Suppressor macrophage treated with lipopolysaccharide for 1 hour (primary cell): Measurements from ENCODE around the gene XRCC5.
A peak's percentile ranks its signal among the peaks of the same experiment; 100 is the strongest.

Experiments
- DNase-seq, 3 donors: peaks; one replicate each; pipeline ENCODE4 v3.0.0-alpha.2; 2020 to 2022

The XRCC5 gene

DNA sequence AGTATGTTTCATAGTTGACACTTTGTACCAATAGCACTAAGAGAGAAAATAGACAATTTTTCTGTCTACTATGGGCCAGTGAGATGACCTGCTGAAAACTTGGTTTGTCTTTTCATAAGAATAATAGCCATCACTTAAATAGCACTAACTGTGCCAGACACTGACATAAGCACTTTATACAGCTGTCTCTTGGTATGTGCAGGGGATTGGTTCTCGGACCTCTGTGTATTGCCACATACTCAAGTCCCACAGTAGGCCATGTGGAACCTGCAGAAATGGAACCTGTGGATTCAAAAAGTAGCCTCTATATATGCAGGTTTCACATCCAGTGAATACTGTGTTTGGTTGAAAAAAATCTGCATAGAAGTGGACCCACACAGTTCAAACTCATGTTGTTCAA is 126.7 kb downstream of the XRCC5 start:
- DNase-seq, result no peak

DNA sequence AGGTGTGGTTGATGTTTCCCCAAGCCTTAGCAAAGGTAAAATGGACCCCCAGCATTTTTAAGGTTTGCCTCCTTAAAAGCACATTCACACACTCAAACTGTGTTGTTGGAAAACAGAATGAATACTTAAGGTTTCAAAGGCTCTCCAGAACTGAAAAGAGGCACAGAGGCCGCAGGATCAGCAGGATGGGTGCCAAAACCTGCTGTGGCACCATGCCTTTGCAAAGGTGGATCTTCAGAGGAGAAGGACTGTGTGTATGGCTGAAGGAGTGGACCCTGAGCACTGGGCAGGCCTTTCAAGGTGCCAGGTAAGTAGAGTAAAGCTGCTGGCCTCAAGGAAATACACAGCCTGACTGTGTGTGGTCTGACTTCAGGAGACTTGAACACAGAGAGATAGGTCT is 127.3 kb downstream of the XRCC5 start:
- DNase-seq, result no peak

DNA sequence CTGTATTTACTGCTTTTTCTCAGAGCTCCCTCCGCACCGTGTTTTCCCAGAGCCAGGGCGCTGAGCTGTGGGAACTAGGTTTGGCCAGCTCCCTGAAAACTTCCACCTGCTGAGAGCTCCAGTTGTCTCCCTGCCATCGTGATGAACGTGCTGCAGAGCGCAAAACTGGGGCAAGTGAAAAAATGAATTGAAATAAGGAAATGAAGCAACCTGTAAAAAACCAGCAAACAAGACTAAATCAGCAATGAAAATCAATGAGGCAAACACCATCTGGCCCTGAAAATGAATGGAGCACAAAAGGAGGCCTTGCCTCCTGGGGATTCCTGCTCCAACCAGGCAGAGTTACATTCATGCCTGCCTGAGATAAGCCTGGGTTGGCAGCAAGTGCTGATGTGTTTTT is 133.2 kb downstream of the XRCC5 start:
- no peak for DNase-seq

DNA sequence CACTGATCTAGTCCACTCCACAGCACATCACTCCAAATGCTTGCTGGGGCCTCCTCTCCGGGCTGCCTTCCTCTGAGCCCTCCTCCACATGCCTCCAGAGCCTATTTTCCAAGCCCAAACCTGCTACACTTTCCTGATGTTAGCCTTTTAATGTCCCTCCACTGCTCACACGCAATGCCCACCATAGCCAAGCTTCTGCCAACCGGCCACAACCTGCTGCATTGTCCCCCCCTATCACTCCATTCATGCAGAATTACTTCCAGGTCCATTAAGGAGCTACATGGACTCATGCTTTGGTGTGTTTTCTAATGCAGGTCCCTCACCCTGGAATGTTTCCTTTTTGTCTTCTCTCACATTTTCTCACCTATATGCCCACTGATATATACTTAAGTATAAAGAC is 133.9 kb downstream of the XRCC5 start:
- no peak for DNase-seq

DNA sequence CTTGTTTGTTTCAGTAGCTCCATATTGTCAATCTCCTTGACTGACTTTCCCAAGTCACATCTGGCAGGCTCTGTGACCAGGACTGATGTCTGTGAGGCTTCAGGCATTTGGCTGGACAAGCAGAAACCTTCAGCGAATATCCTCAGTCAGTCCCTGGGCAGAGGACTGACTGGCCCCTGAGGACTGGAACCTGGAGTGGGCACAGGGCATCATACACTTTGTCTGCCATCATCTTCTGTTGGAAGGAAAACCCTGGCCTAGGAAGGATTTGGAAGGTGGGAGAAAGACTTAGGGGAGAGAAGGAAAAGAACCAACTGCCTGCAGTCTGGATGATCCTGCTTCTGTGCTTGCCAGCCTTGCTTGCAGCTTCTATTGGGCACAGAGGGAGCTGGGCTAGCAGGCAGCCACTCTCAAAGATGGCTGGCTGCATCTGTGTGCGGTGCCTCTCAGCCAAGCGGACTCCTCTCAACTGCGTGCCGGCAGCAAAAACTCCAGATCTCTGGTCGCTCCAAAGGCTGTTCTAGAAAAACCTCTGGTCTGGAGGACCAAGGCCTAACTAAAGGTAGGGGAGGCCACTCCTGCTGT is 136.3 kb downstream of the XRCC5 start:
- no peak for DNase-seq

DNA sequence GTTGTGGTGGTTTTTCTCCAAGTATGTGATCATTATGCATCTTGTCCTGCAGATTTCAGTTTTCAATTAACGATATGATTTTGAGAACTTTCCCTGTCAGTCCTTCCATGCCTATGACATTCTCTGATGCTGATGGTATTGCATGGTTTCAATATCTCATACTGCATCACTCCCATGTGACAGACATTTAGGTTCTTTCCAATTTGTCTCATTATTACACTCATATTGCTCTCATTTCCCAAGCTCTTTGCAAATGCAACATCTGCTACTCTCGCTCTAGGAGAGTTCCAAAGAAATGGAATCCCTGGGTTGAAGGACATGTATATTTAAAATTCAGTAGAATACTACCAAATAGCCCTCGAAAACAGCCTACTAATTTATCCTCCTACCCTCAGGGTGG is 137.6 kb downstream of the XRCC5 start:
- DNase-seq, result peak in 2 of 3 donors; percentile 23 to 39
